ENCODE results near the gene LYST. TPM values are rescaled to one million over a fixed set of nuclear protein-coding genes. Genes with fewer than 3 reads are reported as not detected.

LYST gene
- total RNA-seq, 1 donor from 2014 or later = 7.2 TPM

- Mint-ChIP-seq H3K36me3 (no peaks in the 10 kb centered on the region), H3K4me3 (no peak overlapping the region), H3K27ac (no peak overlapping the region), H3K27me3 (ENCODE audit: low read depth) (no peaks in the 10 kb centered on the region), H3K9me3 (no peaks in the 10 kb centered on the region), H3K4me1 (no peaks in the 10 kb centered on the region)
- TF ChIP-seq CTCF (IDR thresholded peaks at IDR 0.05; ENCODE audit: unreplicated experiment) = no peak
- no peak for DNase-seq (ENCODE audit: low spot score in 2 of 2, unreplicated experiment in 2 of 2)
Observed at GRCh38 chr1:235823684-235824083, 43.0 kb downstream of the LYST start.

GRCh38 chr1:235822685-235823084, 44.0 kb downstream of the LYST start:
- no peaks in the 10 kb centered on the region for H3K4me1 Mint-ChIP-seq
- no peaks in the 10 kb centered on the region for H3K9me3 Mint-ChIP-seq
- DNase-seq (ENCODE audit: low spot score in 2 of 2, unreplicated experiment in 2 of 2) = no peak
- no peak overlapping the region for H3K4me3 Mint-ChIP-seq
- H3K36me3 Mint-ChIP-seq = no peaks in the 10 kb centered on the region
- H3K27me3 Mint-ChIP-seq (ENCODE audit: low read depth) = no peaks in the 10 kb centered on the region
- no peak for TF ChIP-seq CTCF (IDR thresholded peaks at IDR 0.05; ENCODE audit: unreplicated experiment)
- no peak overlapping the region for H3K27ac Mint-ChIP-seq

- no peak for TF ChIP-seq CTCF (IDR thresholded peaks at IDR 0.05; ENCODE audit: unreplicated experiment)
- Mint-ChIP-seq H3K36me3 (no peaks in the 10 kb centered on the region), H3K27ac (no peak overlapping the region), H3K4me3 (no peak overlapping the region), H3K4me1 (no peaks in the 10 kb centered on the region), H3K27me3 (ENCODE audit: low read depth) (no peaks in the 10 kb centered on the region), H3K9me3 (no peaks in the 10 kb centered on the region)
- DNase-seq (ENCODE audit: low spot score in 2 of 2, unreplicated experiment in 2 of 2) = no peak
Observed at GRCh38 chr1:235821361-235821981, 45.2 kb downstream of the LYST start.

- DNase-seq (ENCODE audit: low spot score in 2 of 2, unreplicated experiment in 2 of 2) = no peak
- no peaks in the 10 kb centered on the region for H3K4me1 Mint-ChIP-seq
Observed at GRCh38 chr1:235820061-235820460, 46.6 kb downstream of the LYST start.

GRCh38 chr1:235818632-235819136, 48.0 kb downstream of the LYST start:
- Mint-ChIP-seq H3K27me3 (ENCODE audit: low read depth) (no peaks in the 10 kb centered on the region), H3K36me3 (no peaks in the 10 kb centered on the region), H3K27ac (no peak overlapping the region), H3K4me3 (no peak overlapping the region), H3K4me1 (no peaks in the 10 kb centered on the region), H3K9me3 (no peaks in the 10 kb centered on the region)
- TF ChIP-seq CTCF (IDR thresholded peaks at IDR 0.05; ENCODE audit: unreplicated experiment) = no peak
- no peak for DNase-seq (ENCODE audit: low spot score in 2 of 2, unreplicated experiment in 2 of 2)

More at GRCh38 chr1:235820061-235820460, 46.6 kb downstream of the LYST start:
- H3K4me3 Mint-ChIP-seq = no peak overlapping the region
- no peak overlapping the region for H3K27ac Mint-ChIP-seq
- no peak for TF ChIP-seq CTCF (IDR thresholded peaks at IDR 0.05; ENCODE audit: unreplicated experiment)
- H3K9me3 Mint-ChIP-seq = no peaks in the 10 kb centered on the region
- no peaks in the 10 kb centered on the region for H3K36me3 Mint-ChIP-seq
- no peaks in the 10 kb centered on the region for H3K27me3 Mint-ChIP-seq (ENCODE audit: low read depth)

Measured in mesothelial cell of epicardium (in vitro differentiated cells).